ENCODE data around the gene ZFAND3.

GRCh38 chr6:38169977-38170526 lies 350.5 kb downstream of the ZFAND3 start:
- no peak for TF ChIP-seq CTCF (IDR thresholded peaks at IDR 0.05)
- no peak for TF ChIP-seq POLR2A (IDR thresholded peaks at IDR 0.05)
- no peak for TF ChIP-seq EP300 (IDR thresholded peaks at IDR 0.05)

All from stomach (tissue), 4 donors.